GM19035 (cell line): Measurements from ENCODE around the gene MRRF.
"Not testable (repeated sequence)": the region's sequence is repeated elsewhere in the genome, so short reads cannot be mapped to it uniquely, and the experiment has no call there.

Source experiments
- ATAC-seq: cut with Tn5 transposase; IDR thresholded peaks from one replicate; pipeline ENCODE4 v1.9.1; 2021; ENCODE audit not compliant: unreplicated experiment

MRRF gene

GRCh38 chr9:122350577-122351355 lies 86.1 kb downstream of the MRRF start:
- ATAC-seq, result peak; percentile 81

DNA sequence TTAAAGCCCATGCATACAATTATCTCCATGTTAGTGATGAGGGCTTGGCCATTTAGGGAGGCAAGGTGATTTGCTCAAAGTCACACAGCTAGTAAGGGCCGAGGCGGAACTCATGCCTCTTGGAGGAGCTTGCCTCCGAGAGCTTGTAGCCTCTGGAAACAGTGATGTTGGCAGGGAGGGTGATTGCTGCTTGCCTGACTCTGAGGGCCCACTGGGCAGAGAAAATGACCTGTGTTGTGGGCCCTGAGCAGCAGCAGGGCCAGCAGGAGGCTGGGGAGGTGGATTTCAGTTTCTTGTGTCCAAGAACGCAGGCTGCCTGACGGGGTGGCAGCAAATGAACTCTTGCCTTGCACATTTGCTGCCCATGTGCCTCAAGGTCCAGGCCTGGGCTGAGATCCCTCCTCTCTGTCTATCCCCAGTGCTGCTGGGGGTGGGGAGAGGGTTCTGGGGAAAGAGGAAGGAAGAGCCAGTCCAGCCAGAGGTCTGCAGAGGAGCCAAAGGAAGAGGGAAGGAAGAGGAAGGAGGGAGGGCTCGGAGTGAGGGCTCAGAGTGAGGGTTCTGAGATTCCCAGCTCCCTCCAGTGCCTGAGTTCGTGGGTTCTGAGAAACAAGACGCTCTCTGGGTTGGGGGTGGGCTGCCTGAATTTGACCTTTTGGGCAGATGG lies 90.0 kb downstream of the MRRF start:
- ATAC-seq, result no peak

DNA sequence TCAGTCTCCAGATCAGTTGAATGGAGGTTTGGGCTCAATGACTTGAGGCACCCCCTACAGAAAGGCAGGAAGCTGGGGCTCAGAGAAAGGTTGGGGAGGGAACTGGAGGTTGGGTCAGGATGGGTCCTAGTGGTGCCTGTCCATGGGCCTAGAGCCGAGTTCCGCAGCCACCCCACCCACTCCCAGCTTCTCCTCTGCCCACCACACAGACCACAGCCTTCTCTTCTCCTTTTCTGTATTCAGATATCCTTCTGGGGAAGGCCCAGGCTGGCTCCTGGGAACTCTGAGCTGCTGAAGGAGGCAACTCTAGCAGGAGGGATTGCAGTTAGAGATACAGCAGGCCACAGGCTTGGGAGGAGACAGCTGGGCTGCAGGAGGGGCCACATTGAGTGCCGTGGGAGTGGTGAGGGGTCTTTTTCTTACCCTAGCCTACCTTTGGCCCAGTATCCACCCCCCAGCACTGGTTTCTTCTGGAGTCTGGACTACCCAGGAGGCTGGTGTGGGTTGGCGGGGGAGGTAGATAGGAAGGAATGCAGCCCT lies 90.7 kb downstream of the MRRF start:
- no peak for ATAC-seq

- ATAC-seq, result no peak
These were observed 91.9 kb downstream of the MRRF start for GRCh38 chr9:122356627-122357026.

DNA sequence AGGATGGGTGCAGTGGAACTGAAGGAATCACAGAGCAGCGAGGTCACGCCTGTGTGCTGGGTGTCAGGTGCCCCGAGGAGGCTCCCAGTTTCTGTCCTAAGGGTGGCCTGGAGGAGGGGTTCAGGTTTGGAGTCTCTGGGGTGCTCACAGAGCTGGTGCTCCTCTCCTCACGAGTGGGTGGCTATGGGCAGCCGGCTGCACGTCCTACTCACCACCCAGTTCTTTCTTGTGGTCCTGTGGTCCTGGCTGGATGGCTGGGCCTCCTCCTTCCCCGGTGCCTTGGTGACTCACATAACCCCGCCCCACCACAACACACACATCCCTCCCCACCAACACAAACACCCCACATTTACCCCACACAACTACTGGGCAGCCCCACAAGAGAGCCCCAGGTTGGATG lies 96.2 kb downstream of the MRRF start:
- no peak for ATAC-seq

DNA sequence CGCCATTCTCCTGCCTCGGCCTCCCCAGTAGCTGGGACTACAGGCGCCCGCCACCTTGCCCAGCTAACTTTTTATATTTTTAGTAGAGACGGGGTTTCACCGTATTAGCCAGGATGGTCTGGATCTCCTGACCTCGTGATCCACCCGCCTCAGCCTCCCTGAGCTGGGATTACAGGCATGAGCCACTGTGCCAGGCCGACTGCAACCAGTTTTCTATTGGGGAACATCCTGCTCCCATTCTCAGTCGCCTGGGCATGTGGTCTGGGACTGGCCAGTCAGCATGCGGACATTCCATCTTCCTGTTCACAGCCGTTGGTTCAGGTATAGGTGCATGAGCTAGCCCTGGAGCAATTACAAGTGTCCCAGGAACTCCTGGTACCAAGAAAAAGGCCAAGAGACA lies 98.4 kb downstream of the MRRF start:
- ATAC-seq, result not testable (repeated sequence)

- no peak for ATAC-seq
These were observed 99.6 kb downstream of the MRRF start for GRCh38 chr9:122364117-122364782.

GRCh38 chr9:122364783-122365150 lies 100.1 kb downstream of the MRRF start:
- ATAC-seq, result no peak

DNA sequence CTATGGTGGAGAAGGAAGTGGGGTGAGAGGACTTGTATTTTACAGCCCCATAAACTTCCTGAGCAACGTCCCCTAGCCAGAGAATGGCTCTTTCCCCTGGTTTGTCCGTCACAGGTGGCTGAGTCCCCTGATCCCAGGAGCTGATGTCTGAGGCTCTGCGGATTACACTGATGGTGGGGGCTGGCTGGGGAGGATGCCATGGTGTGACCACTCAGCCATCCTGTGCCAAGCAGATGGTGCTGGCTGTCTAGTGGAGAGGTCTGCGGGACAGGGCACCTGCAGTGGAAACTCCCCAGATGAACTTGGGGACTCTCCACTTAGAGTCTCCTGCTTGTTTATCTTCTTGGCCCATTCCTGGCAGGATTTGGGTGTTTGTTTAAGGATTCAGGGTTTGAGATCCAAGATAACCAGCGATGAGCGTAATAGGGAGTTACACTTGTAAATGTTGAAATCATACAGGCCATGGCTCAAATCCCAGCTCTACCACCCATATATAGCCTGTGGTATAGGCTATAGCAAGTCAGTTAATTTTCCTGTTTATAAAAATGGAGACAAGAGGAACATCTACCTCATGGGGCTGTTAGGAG lies 101.5 kb downstream of the MRRF start:
- ATAC-seq, result no peak

DNA sequence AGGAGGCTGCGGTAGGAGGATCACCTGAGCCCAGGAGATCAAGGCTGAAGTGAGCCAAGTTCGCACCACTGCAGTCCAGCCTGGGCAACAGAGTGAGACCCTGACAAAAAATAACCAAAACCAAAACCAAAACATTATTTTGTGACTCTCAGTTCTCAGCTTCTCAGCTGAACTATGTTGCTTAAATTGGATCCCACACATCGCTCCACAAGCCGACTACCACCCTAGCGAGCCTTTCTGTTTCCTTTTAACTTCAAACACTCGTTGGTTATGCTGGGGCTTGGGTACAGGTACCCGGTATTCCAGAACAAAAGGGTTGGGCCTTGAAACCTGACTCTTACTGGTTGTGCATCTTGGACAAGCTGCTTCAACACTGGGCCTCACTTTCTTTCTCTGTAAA lies 102.4 kb downstream of the MRRF start:
- ATAC-seq, result no peak

GRCh38 chr9:122367774-122368460 lies 103.2 kb downstream of the MRRF start:
- no peak for ATAC-seq

- ATAC-seq, result no peak
These were observed 104.0 kb downstream of the MRRF start for GRCh38 chr9:122368642-122369041.

- peak; percentile 25 for ATAC-seq
These were observed 105.6 kb downstream of the MRRF start for GRCh38 chr9:122370303-122370702.

GRCh38 chr9:122370869-122371755 lies 106.4 kb downstream of the MRRF start, which contains the start of gene PTGS1:
TSS of gene PTGS1 (plus strand) at chr9:122371024. CDS start at chr9:122371085, 61 bp downstream.
- peak; percentile 46 for ATAC-seq

DNA sequence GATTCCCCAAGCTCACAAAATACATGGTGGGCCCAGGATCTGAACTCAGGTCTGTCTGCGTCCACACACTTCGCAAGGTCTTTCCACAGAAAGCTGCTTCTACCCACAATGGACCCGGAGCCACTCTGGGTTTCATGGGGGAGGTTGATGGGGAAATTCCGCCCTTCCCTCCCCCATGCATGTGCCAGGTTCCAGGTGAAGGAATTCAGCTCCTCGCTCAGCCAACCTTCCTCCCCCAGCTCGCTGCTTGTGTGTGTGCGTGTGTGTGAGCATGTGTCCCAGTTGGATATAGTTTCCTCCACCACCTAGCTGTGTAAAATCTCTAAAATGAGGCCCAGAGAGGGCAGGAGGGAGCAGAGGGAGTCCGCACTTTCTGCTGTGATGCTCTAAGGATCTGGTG lies 107.2 kb downstream of the MRRF start:
- no peak for ATAC-seq

DNA sequence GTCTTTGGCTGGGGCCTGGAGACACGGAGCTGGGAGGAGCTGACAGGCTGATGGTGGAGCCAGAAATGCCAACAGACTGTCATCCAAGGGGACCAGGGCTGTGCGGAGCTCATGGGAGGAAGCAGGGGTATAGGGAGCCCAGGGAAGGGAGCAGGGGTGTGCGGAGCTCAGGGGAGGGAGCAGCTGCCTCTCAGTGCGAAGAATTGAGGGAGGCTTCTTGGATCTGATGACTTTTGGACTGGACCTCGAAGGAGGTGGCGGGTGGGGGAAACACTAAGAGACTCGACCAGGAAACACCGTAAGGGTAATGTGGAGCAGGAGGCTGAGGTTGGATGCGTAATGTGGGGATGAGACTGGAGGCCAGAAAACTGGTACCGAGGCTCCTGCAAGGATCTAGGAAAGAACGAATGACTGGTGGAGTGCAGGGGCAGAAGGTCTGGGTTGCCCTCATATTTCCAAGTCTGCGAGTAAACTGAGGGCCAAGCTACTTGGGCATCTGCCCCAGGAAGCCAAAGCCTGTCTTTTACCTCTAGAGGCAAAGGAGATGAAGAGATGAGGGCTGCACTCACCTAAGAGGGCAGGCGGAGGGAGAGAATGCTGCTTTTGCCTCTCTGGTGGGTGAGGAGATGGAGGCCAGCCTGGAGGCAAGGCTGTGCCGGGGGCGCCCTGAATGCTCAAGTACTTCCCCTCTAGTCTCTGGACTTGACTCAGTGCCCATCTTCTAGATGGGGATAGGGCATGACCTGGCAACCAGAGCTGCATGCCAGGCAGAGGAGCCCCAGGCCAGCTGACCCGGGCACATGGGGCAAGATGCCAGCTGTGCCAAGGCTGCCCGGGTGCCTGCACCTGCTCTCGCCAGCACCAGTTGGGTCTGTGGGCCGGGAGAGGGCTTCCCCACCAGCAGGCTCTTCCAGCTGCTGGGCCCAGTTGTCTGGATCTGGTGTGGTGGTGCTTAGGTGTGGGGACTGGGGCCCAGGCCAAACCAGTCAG lies 108.5 kb downstream of the MRRF start:
- ATAC-seq, result no peak

- no peak for ATAC-seq
These were observed 110.3 kb downstream of the MRRF start for GRCh38 chr9:122374885-122375420.

DNA sequence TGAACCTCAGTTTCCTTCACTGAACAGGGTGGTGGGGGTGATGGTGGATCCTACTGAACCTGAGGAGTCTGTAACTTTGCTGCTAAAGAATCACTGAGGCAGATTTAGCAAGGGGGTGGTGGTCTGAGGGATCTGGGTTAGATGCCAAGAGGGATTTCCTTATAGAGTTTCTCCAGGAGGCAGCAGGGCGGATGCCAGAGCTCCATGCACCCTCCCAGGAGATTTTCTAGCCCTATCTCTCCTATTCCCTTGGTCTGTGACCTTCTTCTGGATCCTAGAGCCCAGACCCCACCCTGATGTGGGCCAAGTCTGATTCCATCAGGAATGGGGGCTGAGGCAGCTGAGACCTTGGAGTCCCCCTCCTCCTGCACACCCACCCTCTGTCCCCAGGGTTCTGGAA lies 112.1 kb downstream of the MRRF start:
- no peak for ATAC-seq
